GM12891 (cell line): ENCODE measurements around the gene OR5V1.
"Not testable (repeated sequence)": the region's sequence is repeated elsewhere in the genome, so short reads cannot be mapped to it uniquely, and the experiment has no call there.

ENCODE experiments used
- POLR2A ChIP-seq: IDR thresholded peaks from 2 replicates; pipeline ENCODE4 v1.6.1; 2011; ENCODE audit warnings: low read depth, low read length, control low read depth
- POLR2AphosphoS5 ChIP-seq: IDR thresholded peaks from 2 replicates; pipeline ENCODE4 v1.6.1; 2011; ENCODE audit warnings: low read depth, low read length, control low read depth
- POU2F2 ChIP-seq: IDR thresholded peaks from 2 replicates; pipeline ENCODE4 v1.6.1; 2011; ENCODE audit warnings: low read depth, mild to moderate bottlenecking, control low read depth, low read length, moderate library complexity
- TAF1 ChIP-seq: IDR thresholded peaks from 2 replicates; pipeline ENCODE4 v1.6.1; 2011; ENCODE audit warnings: low read depth, low read length, control low read depth

- TF ChIP-seq POLR2A, TAF1, POU2F2, POLR2AphosphoS5: not testable (repeated sequence)
These were observed 45.3 kb downstream of the OR5V1 start for GRCh38 chr6:29323332-29323731.
